Fibroblast of lung (primary cell): Measurements from ENCODE around the gene RNF31.

Experiments used
- CTCF ChIP-seq, 2 donors: IDR thresholded peaks in 1 of 2; conservative IDR thresholded peaks in 1 of 2; 1 replicate in 1 of 2; 2 replicates in 1 of 2; pipeline ENCODE4 v1.5.1; 2011 to 2012; ENCODE audit warnings: low read length in 2 of 2, control low read depth in 1 of 2, inconsistent platforms in 1 of 2, low read depth in 1 of 2, mild to moderate bottlenecking in 1 of 2
- EZH2 ChIP-seq: IDR thresholded peaks from 2 replicates; pipeline ENCODE4 v1.5.1; 2012; ENCODE audit warnings: low read length, control low read depth, mild to moderate bottlenecking; ENCODE audit errors: missing control alignments

- TF ChIP-seq CTCF (conservative IDR thresholded peaks at IDR 0.05 in 1 of 2, IDR thresholded peaks at IDR 0.05 in 1 of 2; ENCODE audit: low read depth in 1 of 2, low read length in 2 of 2): no peak
- TF ChIP-seq EZH2: no peak
Observed at GRCh38 chr14:24171422-24172260, 24.3 kb downstream of the RNF31 start, which contains the start of gene REC8.
